Keratinocyte (primary cell): Measurements from ENCODE around the gene NTSR2. TPM values are rescaled to one million over a fixed set of nuclear protein-coding genes. Genes with fewer than 3 reads are reported as not detected.

Source experiments
- DNase-seq: peaks from one replicate; pipeline ENCODE4 v3.0.0-alpha.2; 2011; ENCODE audit warnings: low read depth, missing footprints, low spot score
- FAIRE-seq: peaks from 2 replicates; lab custom pipeline; 2011; peaks lifted over from hg19 to GRCh38; lab: Jason Lieb, UNC
- H2AFZ ChIP-seq: 2 replicates; pipeline ENCODE4 v1.6.0; 2012; ENCODE audit warnings: low read length, control low read depth, inconsistent platforms; ENCODE audit not compliant: control insufficient read depth
- H3K27ac ChIP-seq: 2 replicates; pipeline ENCODE4 v1.5.1; 2011; ENCODE audit warnings: low read length; ENCODE audit not compliant: control insufficient read depth, insufficient read depth
- H3K27me3 ChIP-seq: 3 replicates; pipeline ENCODE4 v1.6.0; 2011; ENCODE audit warnings: low read length; ENCODE audit not compliant: control insufficient read depth, insufficient read depth; ENCODE audit errors: extremely low read depth
- H3K36me3 ChIP-seq, 2 experiments: 2 replicates in 1 of 2; 3 replicates in 1 of 2; pipeline ENCODE4 v1.5.1; 2011; ENCODE audit warnings: low read length in 2 of 2, mild to moderate bottlenecking in 1 of 2; ENCODE audit not compliant: control insufficient read depth in 2 of 2, insufficient read depth in 2 of 2; ENCODE audit errors: extremely low read depth in 1 of 2
- H3K4me1 ChIP-seq: 3 replicates; pipeline ENCODE4 v1.5.1; 2011; ENCODE audit warnings: low read length; ENCODE audit not compliant: control insufficient read depth, insufficient read depth; ENCODE audit errors: extremely low read depth
- H3K4me2 ChIP-seq: 3 replicates; pipeline ENCODE4 v1.6.0; 2011; ENCODE audit warnings: low read depth, low read length; ENCODE audit not compliant: control insufficient read depth, insufficient read depth; ENCODE audit errors: extremely low read depth
- H3K4me3 ChIP-seq, 3 experiments: fragments of 200-600 bp in 1 of 3; sonication (generic) in 1 of 3; 2 replicates in 2 of 3; 3 replicates in 1 of 3; pipeline ENCODE4 v1.5.1; 2011 to 2016; ENCODE audit warnings: low read length in 3 of 3, mild to moderate bottlenecking in 3 of 3, control low read depth in 2 of 3, inconsistent platforms in 1 of 3, low read depth in 1 of 3, mixed read lengths in 1 of 3, mixed run types in 1 of 3, moderate library complexity in 1 of 3; ENCODE audit not compliant: control insufficient read depth in 2 of 3, insufficient read depth in 2 of 3; ENCODE audit errors: extremely low read depth in 1 of 3
- H3K79me2 ChIP-seq: 2 replicates; pipeline ENCODE4 v1.6.0; 2012; ENCODE audit warnings: low read length; ENCODE audit not compliant: control insufficient read depth, insufficient read depth
- H3K9ac ChIP-seq: 3 replicates; pipeline ENCODE4 v1.6.0; 2011; ENCODE audit warnings: low read length; ENCODE audit not compliant: control insufficient read depth, insufficient read depth; ENCODE audit errors: extremely low read depth
- H3K9me1 ChIP-seq: 3 replicates; pipeline ENCODE4 v1.6.0; 2011; ENCODE audit warnings: low read length; ENCODE audit not compliant: control insufficient read depth, insufficient read depth; ENCODE audit errors: extremely low read depth
- H3K9me3 ChIP-seq: 2 replicates; pipeline ENCODE4 v1.5.1; 2012; ENCODE audit warnings: low read depth, low read length; ENCODE audit not compliant: control insufficient read depth
- H4K20me1 ChIP-seq: 3 replicates; pipeline ENCODE4 v1.6.0; 2011; ENCODE audit warnings: low read length; ENCODE audit not compliant: control insufficient read depth, insufficient read depth; ENCODE audit errors: extremely low read depth
- CTCF ChIP-seq, 3 experiments: IDR thresholded peaks in 1 of 3; conservative IDR thresholded peaks in 1 of 3; optimal IDR thresholded peaks in 1 of 3; 2 replicates in 2 of 3; 3 replicates in 1 of 3; pipeline versions ENCODE3 to v1.5.1; 2011; ENCODE audit warnings: low read length in 3 of 3, mild to moderate bottlenecking in 3 of 3, moderate library complexity in 2 of 3, control low read depth in 1 of 3, inconsistent platforms in 1 of 3; ENCODE audit not compliant: insufficient read depth in 2 of 3; ENCODE audit errors: extremely low read depth in 1 of 3
- EZH2 ChIP-seq: IDR thresholded peaks from one replicate; pipeline ENCODE4 v1.6.1; 2012; ENCODE audit warnings: inconsistent platforms, mild to moderate bottlenecking, low read length, moderate library complexity
- dilution Hi-C: fragments of 300-500 bp; cut with MboI; formaldehyde crosslinking; loops from one replicate; pipeline ENCODE4 v1.7.0; 2020; ENCODE audit warnings: low sequenced_read_pairs; ENCODE audit not compliant: extremely low pct_ligation_motif_present
- polyA plus RNA-seq, 5 experiments: library from polyadenylated mRNA; depleted of rRNA in 3 of 5; stranded (reverse) in 3 of 5; stranded (forward) in 1 of 5; unstranded in 1 of 5; fragments of >200 nt; gene quantifications; 1 replicate in 1 of 5; 2 replicates in 3 of 5; 3 replicates in 1 of 5; pipeline versions ENCODE4 v1.2.1 to v1.2.3, GENCODE V29; 2011 to 2012; ENCODE audit warnings: missing spikeins in 2 of 5, low read depth in 1 of 5, low replicate concordance in 1 of 5

Gene NTSR2
- polyA plus RNA-seq, 1 donor (not counting 4 experiments of a cell fraction or from before 2014, with no cell fraction given), result not detected

- H3K4me2 ChIP-seq, result no peak overlapping the region
- H3K27ac ChIP-seq, result no peak overlapping the region
- H3K9ac ChIP-seq, result no peak overlapping the region
- no peaks in the 10 kb centered on the region for H3K79me2 ChIP-seq
- H3K4me3 ChIP-seq, result no peak overlapping the region
- DNase-seq (no peak), FAIRE-seq (no peak)
- no peaks in the 10 kb centered on the region for H3K9me3 ChIP-seq
- H3K9me1 ChIP-seq, result no peaks in the 10 kb centered on the region
- TF ChIP-seq EZH2 (no peak), CTCF (optimal IDR thresholded peaks at IDR 0.05 in 1 of 3, IDR thresholded peaks at IDR 0.05 in 1 of 3, conservative IDR thresholded peaks at IDR 0.05 in 1 of 3; ENCODE audit: extremely low read depth in 1 of 3, insufficient read depth in 2 of 3, low read length in 3 of 3) (no peak)
- dilution Hi-C loops, result no loop called here
- peaks cover 34% of the 10 kb centered on the region for H3K27me3 ChIP-seq
- H2AFZ ChIP-seq, result no peak overlapping the region
- no peaks in the 10 kb centered on the region for H3K36me3 ChIP-seq
- H3K4me1 ChIP-seq, result no peaks in the 10 kb centered on the region
- no peaks in the 10 kb centered on the region for H4K20me1 ChIP-seq
These were observed 48.6 kb upstream of the NTSR2 start for GRCh38 chr2:11718606-11719005.

GRCh38 chr2:11717623-11718022 is 47.6 kb upstream of the NTSR2 start:
- no peak overlapping the region for H2AFZ ChIP-seq
- H3K79me2 ChIP-seq, result no peaks in the 10 kb centered on the region
- no peak overlapping the region for H3K4me2 ChIP-seq
- peaks cover 6% of the 10 kb centered on the region for H3K4me1 ChIP-seq
- FAIRE-seq (no peak), DNase-seq (no peak)
- no peaks in the 10 kb centered on the region for H3K9me1 ChIP-seq
- no peaks in the 10 kb centered on the region for H3K9me3 ChIP-seq
- TF ChIP-seq EZH2 (no peak), CTCF (optimal IDR thresholded peaks at IDR 0.05 in 1 of 3, IDR thresholded peaks at IDR 0.05 in 1 of 3, conservative IDR thresholded peaks at IDR 0.05 in 1 of 3; ENCODE audit: extremely low read depth in 1 of 3, insufficient read depth in 2 of 3, low read length in 3 of 3) (no peak)
- H3K27me3 ChIP-seq, result peaks cover 34% of the 10 kb centered on the region
- no peak overlapping the region for H3K4me3 ChIP-seq
- no peak overlapping the region for H3K9ac ChIP-seq
- no peak overlapping the region for H3K27ac ChIP-seq
- dilution Hi-C loops, result no loop called here
- H3K36me3 ChIP-seq, result no peaks in the 10 kb centered on the region
- H4K20me1 ChIP-seq, result no peaks in the 10 kb centered on the region
